Stimulated activated CD4-positive, alpha-beta T cell treated with anti-CD3 and anti-CD28 coated beads, Interleukin-4, amount 100 ng/mL, for 1 hour (primary cell): Measurements from ENCODE around the gene RAB14.

ENCODE experiments used
- DNase-seq: peaks from one replicate; pipeline ENCODE4 v3.0.0-alpha.2; 2020

Gene RAB14

GRCh38 chr9:121201738-121202533 lies at the start of gene RAB14:
RAB14 (minus strand) TSS chr9:121201869; CDS start chr9:121193412, 8,457 bp downstream.
- peak; percentile 100 for DNase-seq

DNA sequence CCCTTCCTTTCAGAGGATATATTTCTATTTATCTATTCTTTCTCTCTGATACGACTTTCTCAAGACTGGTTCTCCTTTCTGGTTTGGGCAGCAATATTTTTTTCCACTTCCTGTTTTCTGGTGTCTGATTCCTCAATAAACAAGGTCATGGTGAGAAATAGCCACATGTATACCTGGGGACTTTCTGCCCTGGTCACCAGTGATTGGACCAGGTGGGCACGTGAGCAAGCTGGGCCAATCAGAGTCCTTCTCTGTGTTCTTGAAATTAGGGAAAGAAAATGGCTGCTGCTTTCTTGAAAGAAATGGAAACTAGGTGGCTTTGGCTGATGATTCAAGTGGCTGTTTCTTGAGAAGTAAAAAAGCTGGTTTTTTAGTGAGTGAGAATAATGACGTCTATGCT lies 47.9 kb upstream of the RAB14 start:
- no peak for DNase-seq

DNA sequence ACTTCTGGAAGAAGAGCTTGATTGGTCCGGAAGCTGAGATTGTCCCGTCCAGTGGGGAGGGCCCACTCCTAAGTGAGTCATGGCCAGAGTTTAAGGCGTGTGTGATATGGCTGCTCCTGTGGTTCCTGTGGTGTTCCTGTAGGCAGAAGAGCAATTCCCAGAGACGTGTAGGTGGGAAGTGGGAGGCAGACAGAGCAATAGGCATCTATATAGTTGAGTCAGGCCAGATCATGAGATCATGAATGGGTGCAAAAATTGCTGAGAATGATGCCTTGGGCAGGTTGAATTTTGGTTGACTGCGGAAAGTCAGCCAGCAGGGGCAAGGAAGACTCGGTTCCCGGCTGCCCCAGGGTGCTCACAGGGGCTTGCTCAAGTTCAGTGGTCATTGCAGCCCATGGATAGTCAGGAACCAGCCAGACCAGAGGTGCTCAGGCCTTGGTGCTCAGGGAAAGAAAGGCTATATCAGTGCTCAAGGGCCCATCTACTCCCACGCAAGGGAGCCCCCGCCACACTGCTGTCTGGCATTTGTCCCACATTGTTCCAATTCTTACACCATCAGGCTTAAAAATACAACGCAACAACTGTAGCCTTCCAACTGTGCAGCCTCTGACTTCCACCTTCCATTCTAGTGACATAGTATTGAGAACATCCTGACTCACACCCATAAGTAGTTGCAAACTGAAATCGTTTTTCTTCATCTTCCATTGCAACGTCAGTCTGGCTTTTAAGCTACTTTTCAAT lies 45.3 kb upstream of the RAB14 start:
- no peak for DNase-seq

- no peak for DNase-seq
Observed at GRCh38 chr9:121242959-121243346, 41.3 kb upstream of the RAB14 start.

GRCh38 chr9:121242219-121242958 lies 40.7 kb upstream of the RAB14 start:
- DNase-seq: no peak

DNA sequence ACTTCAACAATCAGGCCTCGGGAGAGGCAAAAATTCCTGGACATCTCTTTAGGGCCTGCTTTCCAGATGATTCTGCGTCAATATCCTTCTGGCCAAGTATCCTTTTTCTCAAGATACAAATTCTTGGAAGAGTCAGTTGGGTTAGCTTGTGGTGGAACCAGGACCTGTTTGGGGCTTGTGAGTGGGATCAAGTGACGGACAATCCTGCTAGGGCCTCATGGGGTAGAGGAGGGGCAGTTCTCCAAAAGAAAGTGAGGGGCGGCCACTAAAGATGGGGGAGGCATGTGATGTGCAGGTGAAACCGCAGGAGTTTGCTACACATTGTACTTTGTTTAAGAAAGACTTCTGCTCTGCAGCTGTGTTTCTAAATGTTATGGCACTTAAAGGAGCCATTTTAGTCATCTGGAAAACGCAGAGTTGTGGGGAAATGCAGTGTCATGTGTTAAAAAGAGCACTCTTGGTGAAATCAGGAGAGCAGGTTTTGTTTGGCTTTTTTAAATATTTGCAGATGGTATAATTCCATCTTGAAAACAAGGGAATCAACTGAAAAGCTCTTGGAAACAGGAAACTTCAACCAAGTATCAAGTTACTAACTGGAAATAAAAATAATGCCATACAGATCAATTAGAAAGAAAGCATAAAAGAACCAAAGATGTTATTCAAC lies 38.9 kb upstream of the RAB14 start:
- no peak for DNase-seq

DNA sequence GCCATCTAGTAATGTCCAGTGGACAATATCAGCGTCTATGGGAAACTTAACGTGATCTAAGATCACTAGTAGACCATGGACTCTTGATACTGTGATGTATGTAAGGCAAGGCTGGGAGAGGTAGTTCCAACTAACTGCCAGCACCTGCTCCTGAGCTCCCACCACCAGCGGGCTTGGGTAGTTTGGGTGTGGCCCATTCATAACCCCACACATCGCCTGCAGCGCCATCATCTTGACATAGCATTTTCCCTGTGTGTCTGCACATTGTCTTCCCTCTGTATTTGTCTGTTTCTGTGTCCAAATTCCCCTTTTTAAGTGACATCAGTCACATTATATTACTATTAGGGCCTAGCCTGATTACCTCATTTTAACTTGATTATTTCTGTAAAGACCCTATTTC lies 38.2 kb upstream of the RAB14 start:
- no peak for DNase-seq

- no peak for DNase-seq
Observed at GRCh38 chr9:121239071-121239470, 37.4 kb upstream of the RAB14 start.

DNA sequence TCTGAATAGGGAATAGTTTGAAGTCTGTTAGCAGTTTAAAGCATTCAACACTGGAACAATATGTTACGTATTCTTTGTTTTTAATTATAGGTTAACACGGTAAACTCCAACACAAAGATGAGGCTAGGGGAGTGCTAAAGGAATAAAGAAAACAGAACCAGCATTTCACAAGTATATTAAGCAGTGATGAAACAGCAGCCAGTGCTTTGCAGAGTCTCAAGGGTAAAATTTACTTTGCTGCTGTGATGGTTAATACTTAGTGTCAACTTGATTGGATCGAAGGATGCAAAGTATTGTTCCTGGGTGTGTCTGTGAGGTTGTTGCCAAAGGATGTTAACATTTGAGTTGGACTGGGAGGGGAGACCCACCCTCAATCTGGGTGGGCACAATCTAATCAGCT lies 36.2 kb upstream of the RAB14 start:
- no peak for DNase-seq

GRCh38 chr9:121235512-121235911 lies 33.8 kb upstream of the RAB14 start:
- DNase-seq: no peak

DNA sequence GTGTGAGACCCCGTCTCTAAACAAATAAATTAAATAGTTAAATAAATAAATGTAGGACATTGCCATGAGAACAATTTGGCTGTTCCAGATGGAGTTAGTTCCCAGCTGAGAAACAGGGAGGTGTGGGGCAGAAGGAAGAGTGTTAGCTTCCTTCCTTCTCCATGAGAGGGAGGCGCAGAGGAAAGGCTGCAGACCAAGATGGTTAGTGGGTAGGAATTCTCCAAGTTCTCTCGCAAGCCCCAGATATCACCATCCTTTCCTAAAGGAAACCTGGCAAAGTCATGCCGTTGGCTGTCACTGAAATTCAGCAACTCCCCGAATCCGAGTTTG lies 33.1 kb upstream of the RAB14 start:
- DNase-seq: no peak

DNA sequence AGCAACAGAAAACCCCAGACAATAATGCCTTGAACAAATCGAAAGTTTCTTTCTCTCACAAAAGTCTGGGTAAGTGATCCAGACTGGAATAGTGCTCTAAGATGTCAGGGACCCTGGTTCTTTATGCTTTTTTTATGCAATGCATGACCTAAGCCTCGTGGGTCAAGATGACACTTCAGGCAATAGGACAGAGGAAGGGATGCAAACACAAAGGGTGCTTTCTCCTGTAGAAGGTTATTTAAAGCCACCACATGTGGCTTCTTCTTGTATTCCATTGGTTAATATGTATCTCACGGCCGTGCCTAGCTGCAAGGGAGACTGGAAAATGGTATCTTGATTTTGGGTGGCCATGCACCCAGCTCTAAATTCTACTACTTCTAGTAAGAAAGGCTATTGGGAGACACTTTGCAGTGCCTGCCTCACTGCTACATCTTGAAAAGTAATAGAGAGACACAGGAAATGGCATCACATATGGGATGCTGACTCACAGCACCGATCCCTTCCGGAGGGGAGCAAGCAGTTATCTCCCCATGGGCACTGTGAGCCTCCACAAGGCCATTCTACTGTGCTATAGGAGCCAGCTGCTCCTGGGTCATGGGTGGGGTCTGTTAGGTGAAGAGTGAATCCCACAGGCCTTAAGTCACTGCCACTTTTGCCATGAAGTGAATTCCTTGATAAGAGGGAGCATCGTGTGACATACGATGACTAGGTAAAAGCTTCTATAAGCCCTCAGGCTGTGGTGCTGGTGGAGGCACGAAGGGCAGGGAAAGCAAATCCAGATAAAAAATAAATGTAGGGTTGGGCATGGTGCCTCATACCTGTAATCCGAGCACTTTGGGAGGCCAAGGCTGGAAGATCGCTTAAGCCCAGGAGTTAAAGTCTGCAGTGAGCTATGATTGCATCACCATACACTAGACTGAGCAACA lies 32.5 kb upstream of the RAB14 start:
- DNase-seq: no peak

DNA sequence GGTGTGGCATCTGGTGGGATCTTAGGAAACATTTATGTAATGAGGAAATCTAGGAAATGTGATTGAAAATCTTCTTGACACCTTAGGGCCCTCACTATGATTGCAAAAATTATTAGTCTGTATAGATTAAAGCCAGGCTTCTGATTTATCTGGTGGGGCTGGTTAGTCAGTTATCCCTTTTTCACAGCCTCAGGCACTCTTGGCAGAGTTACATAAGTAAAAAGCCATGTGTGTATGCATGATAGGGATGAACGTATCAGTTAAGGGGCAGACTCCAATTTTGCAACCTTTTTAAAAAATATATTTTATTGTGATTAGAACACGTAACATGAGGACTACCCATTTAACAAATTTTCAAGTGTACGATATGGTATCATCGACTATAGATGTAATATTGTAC lies 30.6 kb upstream of the RAB14 start:
- no peak for DNase-seq

- no peak for DNase-seq
Observed at GRCh38 chr9:121230256-121230655, 28.6 kb upstream of the RAB14 start.

GRCh38 chr9:121227862-121228261 lies 26.2 kb upstream of the RAB14 start:
- DNase-seq: no peak

DNA sequence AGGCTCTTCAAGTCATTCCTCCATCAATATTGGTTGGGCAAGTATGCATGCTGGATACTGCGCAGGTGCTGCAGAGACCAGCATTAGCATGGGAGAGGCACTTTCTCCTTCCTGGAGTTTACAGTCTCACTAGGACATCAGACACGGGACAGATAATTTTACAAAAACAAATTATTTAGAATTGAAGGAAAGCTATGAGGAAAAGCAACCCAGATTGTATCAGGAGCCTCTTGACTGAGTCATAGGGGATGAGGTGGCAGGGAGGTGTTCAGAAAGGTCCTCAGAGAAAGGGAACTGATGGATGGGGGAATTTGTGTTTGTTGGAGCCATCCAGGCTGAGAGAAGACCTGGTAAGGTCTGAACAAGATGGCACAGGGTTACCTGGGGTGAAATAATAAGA lies 24.5 kb upstream of the RAB14 start:
- DNase-seq: no peak

DNA sequence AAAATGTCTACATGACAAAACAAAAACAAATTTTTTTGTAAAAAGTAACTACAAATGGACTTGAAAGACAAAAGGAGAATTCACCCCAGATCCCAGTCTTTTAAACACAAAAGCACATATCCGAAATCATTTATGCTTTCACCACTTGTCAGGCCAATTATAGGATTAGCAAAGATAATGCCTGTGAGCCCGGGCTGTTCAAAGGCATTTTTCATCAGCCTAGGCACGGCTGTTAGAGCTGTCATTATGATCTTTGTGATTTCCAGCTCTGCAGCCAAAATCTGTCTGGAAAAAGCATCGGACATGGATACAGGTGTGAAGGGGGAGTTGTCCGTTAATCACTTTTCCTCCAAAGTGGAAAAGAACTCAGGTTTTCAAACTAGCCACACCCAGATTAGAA lies 23.6 kb upstream of the RAB14 start:
- DNase-seq: no peak

GRCh38 chr9:121222524-121223171 lies 21.0 kb upstream of the RAB14 start:
- no peak for DNase-seq

GRCh38 chr9:121221664-121222055 lies 20.0 kb upstream of the RAB14 start:
- DNase-seq: no peak

DNA sequence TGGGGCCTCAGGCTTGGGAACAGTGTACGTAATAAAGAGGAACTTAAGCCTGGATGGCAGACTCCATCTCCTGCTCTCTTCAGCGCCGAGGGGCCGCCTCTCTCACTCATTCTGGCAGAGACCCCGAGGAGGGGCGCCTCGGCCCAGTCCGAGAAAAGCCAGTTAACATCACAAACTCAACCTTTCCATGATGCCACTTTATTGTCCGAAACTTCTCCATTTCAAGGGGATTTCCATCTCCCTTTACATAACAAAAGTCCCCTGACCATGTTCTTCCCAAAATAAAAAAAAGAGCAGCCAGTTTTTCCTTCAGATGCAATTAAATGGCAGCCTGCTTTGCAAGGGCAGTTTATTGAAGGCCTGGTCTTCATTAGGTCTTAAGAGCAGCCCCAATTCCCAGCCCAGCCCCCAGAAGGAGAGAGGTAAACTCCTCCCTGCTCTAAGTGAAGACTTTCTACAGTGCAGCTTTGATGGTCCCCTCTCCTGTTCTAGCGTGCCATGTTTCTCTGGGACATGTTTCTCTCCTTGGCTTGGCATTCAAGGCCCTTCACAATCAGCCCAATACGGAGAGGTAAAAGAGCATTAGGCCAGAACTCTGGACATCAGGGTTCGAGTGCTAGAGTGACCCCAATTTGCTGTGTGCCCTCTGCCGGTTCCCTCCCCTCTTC lies 19.5 kb upstream of the RAB14 start:
- no peak for DNase-seq

DNA sequence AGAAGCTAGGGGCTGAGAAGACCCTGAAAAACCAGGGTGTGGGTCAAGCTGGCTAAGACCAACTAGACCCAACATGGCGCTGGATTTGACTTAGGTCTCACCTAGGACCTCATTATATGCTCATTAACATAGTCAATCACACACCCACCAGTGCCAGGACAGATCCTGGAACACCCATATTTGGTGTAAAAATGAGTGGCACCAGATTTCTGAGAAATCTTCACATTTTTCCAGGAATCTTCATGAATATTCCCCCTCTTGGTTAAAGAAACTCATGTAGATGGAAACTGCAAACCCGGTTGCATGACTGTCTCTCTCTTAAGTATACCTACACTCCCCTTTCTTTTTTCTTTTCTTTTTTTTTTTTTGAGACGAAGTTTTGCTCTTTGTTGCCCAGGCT lies 17.9 kb upstream of the RAB14 start:
- DNase-seq: no peak
